ENCODE data around the gene DNAJC4. TPM values are rescaled to one million over a fixed set of nuclear protein-coding genes. Genes with fewer than 3 reads are reported as not detected.

Gene DNAJC4
- polyA plus RNA-seq, 6 donors from 2014 or later: 41.9 to 66.6 (median 50.5) TPM

GRCh38 chr11:64246871-64247728 lies 16.8 kb downstream of the DNAJC4 start, which contains the start of gene PPP1R14B:
Gene PPP1R14B (minus strand): TSS chr11:64246943. CDS start chr11:64246673, 270 bp downstream.
- no peaks in the 10 kb centered on the region for H3K36me3 Mint-ChIP-seq
- H3K4me3 Mint-ChIP-seq: peak within 1 kb of the TSS; percentile 85 to 95 (median 92)
- peaks cover 32 to 68% (median 47%) of the 10 kb centered on the region in 3 donors for H3K4me1 Mint-ChIP-seq
- H3K9me3 Mint-ChIP-seq: no peaks in the 10 kb centered on the region
- ATAC-seq (ENCODE audit: low read depth in 2 of 2) (peak; percentile 69 to 71), DNase-seq (peak; percentile 81)
- peak within 1 kb of the TSS; percentile 89 to 96 (median 94) for H3K27ac Mint-ChIP-seq
- no peaks in the 10 kb centered on the region for H3K27me3 Mint-ChIP-seq

- Mint-ChIP-seq H3K36me3 (no peaks in the 10 kb centered on the region), H3K4me1 (peaks cover 36 to 64% (median 45%) of the 10 kb centered on the region in 3 donors), H3K4me3 (peak overlapping the region; percentile 72 to 93 (median 88)), H3K27me3 (no peaks in the 10 kb centered on the region), H3K27ac (peak overlapping the region in 4 of 6 donors; percentile 26 to 90 (median 84)), H3K9me3 (no peaks in the 10 kb centered on the region)
- no peak for DNase-seq
- ATAC-seq (ENCODE audit: low read depth in 2 of 2): no peak
Measured at GRCh38 chr11:64247729-64248531, 17.6 kb downstream of the DNAJC4 start.

- no peak for DNase-seq
Measured at GRCh38 chr11:64248578-64248977, 18.2 kb downstream of the DNAJC4 start.

GRCh38 chr11:64249038-64249437 lies 18.7 kb downstream of the DNAJC4 start:
- Mint-ChIP-seq H3K4me3 (peak overlapping the region in 5 of 8 donors; percentile 19 to 93 (median 62)), H3K4me1 (peaks cover 31 to 53% (median 40%) of the 10 kb centered on the region in 3 donors), H3K27ac (peak overlapping the region in 1 of 6 donors; percentile 83), H3K27me3 (no peaks in the 10 kb centered on the region), H3K36me3 (no peaks in the 10 kb centered on the region), H3K9me3 (no peaks in the 10 kb centered on the region)
- DNase-seq (no peak), ATAC-seq (ENCODE audit: low read depth in 2 of 2) (no peak)

More at GRCh38 chr11:64248578-64248977, 18.2 kb downstream of the DNAJC4 start:
- Mint-ChIP-seq H3K4me1 (peaks cover 31 to 57% (median 42%) of the 10 kb centered on the region in 3 donors), H3K4me3 (peak overlapping the region in 6 of 8 donors; percentile 34 to 93 (median 88)), H3K27ac (no peak overlapping the region), H3K36me3 (no peaks in the 10 kb centered on the region), H3K27me3 (no peaks in the 10 kb centered on the region), H3K9me3 (no peaks in the 10 kb centered on the region)
- no peak for ATAC-seq (ENCODE audit: low read depth in 2 of 2)

GRCh38 chr11:64249563-64250414 lies 19.4 kb downstream of the DNAJC4 start:
- H3K4me3 Mint-ChIP-seq: peak overlapping the region; percentile 47 to 90 (median 52)
- H3K27me3 Mint-ChIP-seq: no peaks in the 10 kb centered on the region
- H3K9me3 Mint-ChIP-seq: no peaks in the 10 kb centered on the region
- peaks cover 31 to 52% (median 37%) of the 10 kb centered on the region in 3 donors for H3K4me1 Mint-ChIP-seq
- DNase-seq (no peak), ATAC-seq (ENCODE audit: low read depth in 2 of 2) (no peak)
- no peaks in the 10 kb centered on the region for H3K36me3 Mint-ChIP-seq
- peak overlapping the region in 4 of 6 donors; percentile 38 to 89 (median 71) for H3K27ac Mint-ChIP-seq

- DNase-seq (no peak), ATAC-seq (ENCODE audit: low read depth in 2 of 2) (no peak)
- no peaks in the 10 kb centered on the region for H3K36me3 Mint-ChIP-seq
- H3K4me1 Mint-ChIP-seq: peaks cover 30 to 46% (median 31%) of the 10 kb centered on the region in 3 donors
- H3K27me3 Mint-ChIP-seq: no peaks in the 10 kb centered on the region
- H3K4me3 Mint-ChIP-seq: peak overlapping the region; percentile 60 to 92 (median 86)
- no peaks in the 10 kb centered on the region for H3K9me3 Mint-ChIP-seq
- peak overlapping the region in 1 of 6 donors; percentile 79 for H3K27ac Mint-ChIP-seq
Measured at GRCh38 chr11:64250415-64251015, 20.2 kb downstream of the DNAJC4 start.

- peak within 1 kb of the TSS; percentile 14 to 94 (median 78) for H3K27ac Mint-ChIP-seq
- peak; percentile 62 for DNase-seq
- no peaks in the 10 kb centered on the region for H3K9me3 Mint-ChIP-seq
- peak within 1 kb of the TSS; percentile 85 to 94 (median 90) for H3K4me3 Mint-ChIP-seq
- peak; percentile 54 to 56 for ATAC-seq (ENCODE audit: low read depth in 2 of 2)
- no peaks in the 10 kb centered on the region for H3K36me3 Mint-ChIP-seq
- peaks cover 25 to 40% (median 25%) of the 10 kb centered on the region in 3 donors for H3K4me1 Mint-ChIP-seq
- H3K27me3 Mint-ChIP-seq: no peaks in the 10 kb centered on the region
Measured at GRCh38 chr11:64251016-64251752, 20.8 kb downstream of the DNAJC4 start, which contains the start of gene PLCB3. Gene PLCB3 (plus strand): TSS chr11:64251530. CDS start chr11:64251650, 120 bp downstream.

GRCh38 chr11:64251753-64252002 lies 21.3 kb downstream of the DNAJC4 start:
- ATAC-seq (ENCODE audit: low read depth in 2 of 2) (no peak), DNase-seq (no peak)
- H3K9me3 Mint-ChIP-seq: no peaks in the 10 kb centered on the region
- H3K27me3 Mint-ChIP-seq: no peaks in the 10 kb centered on the region
- peaks cover 24 to 39% (median 25%) of the 10 kb centered on the region in 3 donors for H3K4me1 Mint-ChIP-seq
- peak overlapping the region; percentile 83 to 94 (median 89) for H3K4me3 Mint-ChIP-seq
- peak overlapping the region in 4 of 6 donors; percentile 72 to 94 (median 82) for H3K27ac Mint-ChIP-seq
- H3K36me3 Mint-ChIP-seq: no peaks in the 10 kb centered on the region

- peak in 1 of 2 donors; percentile 5 for ATAC-seq (ENCODE audit: low read depth in 2 of 2)
- Mint-ChIP-seq H3K36me3 (no peaks in the 10 kb centered on the region), H3K27ac (peak overlapping the region in 5 of 6 donors; percentile 53 to 94 (median 79)), H3K9me3 (no peaks in the 10 kb centered on the region), H3K27me3 (no peaks in the 10 kb centered on the region), H3K4me1 (peaks cover 19 to 33% (median 25%) of the 10 kb centered on the region in 3 donors), H3K4me3 (peak overlapping the region; percentile 83 to 94 (median 89))
- no peak for DNase-seq
Measured at GRCh38 chr11:64252003-64252872, 21.9 kb downstream of the DNAJC4 start.

- Mint-ChIP-seq H3K4me1 (peaks cover 17 to 25% (median 21%) of the 10 kb centered on the region in 3 donors), H3K27me3 (no peaks in the 10 kb centered on the region), H3K36me3 (no peaks in the 10 kb centered on the region), H3K4me3 (peak overlapping the region; percentile 6 to 90 (median 54)), H3K27ac (no peak overlapping the region), H3K9me3 (no peaks in the 10 kb centered on the region)
- DNase-seq (no peak), ATAC-seq (ENCODE audit: low read depth in 2 of 2) (no peak)
Measured at GRCh38 chr11:64253043-64253442, 22.7 kb downstream of the DNAJC4 start.

- Mint-ChIP-seq H3K4me3 (peak overlapping the region in 4 of 8 donors; percentile 20 to 79 (median 42)), H3K27ac (no peak overlapping the region), H3K36me3 (no peaks in the 10 kb centered on the region), H3K9me3 (no peaks in the 10 kb centered on the region), H3K27me3 (no peaks in the 10 kb centered on the region), H3K4me1 (peaks cover 14 to 21% (median 19%) of the 10 kb centered on the region in 3 donors)
- DNase-seq (no peak), ATAC-seq (ENCODE audit: low read depth in 2 of 2) (no peak)
Measured at GRCh38 chr11:64253481-64253880, 23.1 kb downstream of the DNAJC4 start.

Data from naive B cell (primary cell).